Mesangial cell (primary cell): Measurements from ENCODE around the gene ASPM. TPM values are rescaled to one million over a fixed set of nuclear protein-coding genes. Genes with fewer than 3 reads are reported as not detected.

Experiments used
- total RNA-seq: library from RNA; depleted of rRNA; stranded (reverse); fragments of >200 nt; gene quantifications from 2 replicates; pipeline ENCODE4 v1.2.3, GENCODE V29; 2015

ASPM gene, protein sequence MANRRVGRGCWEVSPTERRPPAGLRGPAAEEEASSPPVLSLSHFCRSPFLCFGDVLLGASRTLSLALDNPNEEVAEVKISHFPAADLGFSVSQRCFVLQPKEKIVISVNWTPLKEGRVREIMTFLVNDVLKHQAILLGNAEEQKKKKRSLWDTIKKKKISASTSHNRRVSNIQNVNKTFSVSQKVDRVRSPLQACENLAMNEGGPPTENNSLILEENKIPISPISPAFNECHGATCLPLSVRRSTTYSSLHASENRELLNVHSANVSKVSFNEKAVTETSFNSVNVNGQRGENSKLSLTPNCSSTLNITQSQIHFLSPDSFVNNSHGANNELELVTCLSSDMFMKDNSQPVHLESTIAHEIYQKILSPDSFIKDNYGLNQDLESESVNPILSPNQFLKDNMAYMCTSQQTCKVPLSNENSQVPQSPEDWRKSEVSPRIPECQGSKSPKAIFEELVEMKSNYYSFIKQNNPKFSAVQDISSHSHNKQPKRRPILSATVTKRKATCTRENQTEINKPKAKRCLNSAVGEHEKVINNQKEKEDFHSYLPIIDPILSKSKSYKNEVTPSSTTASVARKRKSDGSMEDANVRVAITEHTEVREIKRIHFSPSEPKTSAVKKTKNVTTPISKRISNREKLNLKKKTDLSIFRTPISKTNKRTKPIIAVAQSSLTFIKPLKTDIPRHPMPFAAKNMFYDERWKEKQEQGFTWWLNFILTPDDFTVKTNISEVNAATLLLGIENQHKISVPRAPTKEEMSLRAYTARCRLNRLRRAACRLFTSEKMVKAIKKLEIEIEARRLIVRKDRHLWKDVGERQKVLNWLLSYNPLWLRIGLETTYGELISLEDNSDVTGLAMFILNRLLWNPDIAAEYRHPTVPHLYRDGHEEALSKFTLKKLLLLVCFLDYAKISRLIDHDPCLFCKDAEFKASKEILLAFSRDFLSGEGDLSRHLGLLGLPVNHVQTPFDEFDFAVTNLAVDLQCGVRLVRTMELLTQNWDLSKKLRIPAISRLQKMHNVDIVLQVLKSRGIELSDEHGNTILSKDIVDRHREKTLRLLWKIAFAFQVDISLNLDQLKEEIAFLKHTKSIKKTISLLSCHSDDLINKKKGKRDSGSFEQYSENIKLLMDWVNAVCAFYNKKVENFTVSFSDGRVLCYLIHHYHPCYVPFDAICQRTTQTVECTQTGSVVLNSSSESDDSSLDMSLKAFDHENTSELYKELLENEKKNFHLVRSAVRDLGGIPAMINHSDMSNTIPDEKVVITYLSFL (N-terminal part only)
- total RNA-seq, result 5.2 and 49.2 TPM in 2 replicates

DNA sequence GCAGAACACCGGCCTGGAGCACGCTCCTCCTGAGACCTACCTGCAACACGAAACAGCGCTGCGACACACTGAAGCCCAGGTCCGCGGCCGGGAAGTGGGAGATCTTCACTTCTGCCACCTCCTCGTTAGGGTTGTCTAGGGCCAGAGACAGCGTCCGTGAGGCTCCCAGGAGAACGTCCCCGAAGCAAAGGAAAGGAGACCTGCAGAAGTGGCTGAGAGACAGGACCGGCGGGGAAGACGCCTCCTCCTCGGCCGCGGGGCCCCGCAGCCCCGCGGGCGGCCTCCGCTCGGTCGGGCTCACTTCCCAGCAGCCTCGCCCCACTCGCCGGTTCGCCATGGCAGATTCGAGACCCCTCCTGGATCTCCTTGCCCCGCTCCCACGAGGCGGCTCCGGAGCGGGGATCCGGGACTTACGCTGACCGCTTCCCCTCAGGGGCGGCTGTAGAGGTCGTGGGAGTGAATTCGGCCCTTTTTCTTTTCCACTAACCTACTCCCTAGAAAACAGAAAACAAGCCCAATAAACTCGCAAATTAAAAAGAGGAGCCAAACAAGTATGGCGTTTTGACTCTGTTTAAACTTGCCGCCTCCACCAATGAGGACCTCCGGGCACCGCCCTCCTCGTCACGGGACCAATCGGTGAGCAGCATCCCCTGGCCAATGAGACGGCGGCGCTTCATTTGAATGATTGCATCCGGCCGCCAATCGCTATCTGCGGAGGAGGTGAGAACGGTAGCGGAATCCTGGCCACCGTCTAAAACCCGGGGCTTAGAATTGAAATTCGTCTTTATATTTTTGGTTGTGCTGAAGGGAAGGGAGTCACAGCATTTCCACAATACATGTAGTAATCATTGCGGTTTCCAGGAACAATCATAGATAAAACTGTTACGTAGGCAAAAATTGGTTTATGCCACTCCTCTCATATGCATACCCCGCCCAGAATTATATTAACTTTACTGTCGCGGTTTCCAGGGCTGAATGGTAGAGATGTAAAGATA, at the start of gene ASPM:
Gene ASPM, minus strand, starts transcription at position 569 of the 995 bp plus-strand sequence. Its CDS starts 232 bp downstream, at position 337.

GRCh38 chr1:197066719-197067456, 79.6 kb downstream of the ASPM start, which contains the start of gene F13B:
F13B (minus strand) TSS chr1:197067260; CDS start chr1:197067223, 37 bp downstream.

Other genes starting within 250 kb of the ASPM start
- gene CFHR2, start 202.9 kb downstream of the ASPM start, total RNA-seq, result not detected in 2 replicates
- gene CFHR5, start 169.1 kb downstream of the ASPM start, total RNA-seq, result not detected in 2 replicates
- not detected in 2 replicates for gene F13B, start 79.4 kb downstream of the ASPM start, total RNA-seq
- gene ZBTB41, start 54.6 kb upstream of the ASPM start, total RNA-seq, result 3.6 and 4.9 TPM in 2 replicates
- 0.13 TPM in 1 of 2 replicates, not detected in the other for gene CRB1, start 121.6 kb upstream of the ASPM start, total RNA-seq